Choroid plexus epithelial cell (primary cell): Measurements from ENCODE around the gene CRISP3.

Source experiments
- DNase-seq: peaks from one replicate; pipeline ENCODE4 v3.0.0-alpha.2; 2010; ENCODE audit warnings: low read depth
- H3K4me3 ChIP-seq: 2 replicates; pipeline ENCODE4 v1.5.1; 2011; ENCODE audit warnings: low read depth, mild to moderate bottlenecking, control low read depth, low read length, moderate library complexity
- TF ChIP-seq, protein P1 (sequence below): conservative IDR thresholded peaks from 2 replicates; pipeline ENCODE4 v1.5.1; 2011; ENCODE audit warnings: low read depth, mild to moderate bottlenecking, control low read depth, inconsistent platforms, low read length, moderate library complexity

The CRISP3 gene, protein sequence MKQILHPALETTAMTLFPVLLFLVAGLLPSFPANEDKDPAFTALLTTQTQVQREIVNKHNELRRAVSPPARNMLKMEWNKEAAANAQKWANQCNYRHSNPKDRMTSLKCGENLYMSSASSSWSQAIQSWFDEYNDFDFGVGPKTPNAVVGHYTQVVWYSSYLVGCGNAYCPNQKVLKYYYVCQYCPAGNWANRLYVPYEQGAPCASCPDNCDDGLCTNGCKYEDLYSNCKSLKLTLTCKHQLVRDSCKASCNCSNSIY

DNA sequence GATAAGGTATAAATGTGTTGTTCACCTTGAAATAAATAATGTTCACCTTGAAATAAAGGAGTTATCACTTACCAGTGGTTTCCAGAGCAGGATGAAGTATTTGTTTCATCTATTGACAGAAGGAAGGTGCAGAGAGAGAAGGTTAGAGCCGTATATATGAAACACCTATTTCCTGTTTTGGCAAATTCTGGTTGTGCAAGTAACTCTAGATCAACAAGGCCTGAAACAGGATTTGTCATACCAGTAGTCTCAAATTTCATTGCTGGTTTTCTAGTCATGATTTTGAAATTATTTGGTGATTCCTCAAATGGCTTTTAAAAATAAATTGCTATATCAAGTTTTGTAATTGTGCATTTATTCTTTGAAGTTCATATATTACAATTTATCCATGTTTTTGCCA lies at the start of gene CRISP3:
TSS of gene CRISP3 (minus strand) at position 130 of the 400 bp plus-strand sequence. CDS start at position 109, 21 bp downstream.
- TF ChIP-seq, protein P1, sequence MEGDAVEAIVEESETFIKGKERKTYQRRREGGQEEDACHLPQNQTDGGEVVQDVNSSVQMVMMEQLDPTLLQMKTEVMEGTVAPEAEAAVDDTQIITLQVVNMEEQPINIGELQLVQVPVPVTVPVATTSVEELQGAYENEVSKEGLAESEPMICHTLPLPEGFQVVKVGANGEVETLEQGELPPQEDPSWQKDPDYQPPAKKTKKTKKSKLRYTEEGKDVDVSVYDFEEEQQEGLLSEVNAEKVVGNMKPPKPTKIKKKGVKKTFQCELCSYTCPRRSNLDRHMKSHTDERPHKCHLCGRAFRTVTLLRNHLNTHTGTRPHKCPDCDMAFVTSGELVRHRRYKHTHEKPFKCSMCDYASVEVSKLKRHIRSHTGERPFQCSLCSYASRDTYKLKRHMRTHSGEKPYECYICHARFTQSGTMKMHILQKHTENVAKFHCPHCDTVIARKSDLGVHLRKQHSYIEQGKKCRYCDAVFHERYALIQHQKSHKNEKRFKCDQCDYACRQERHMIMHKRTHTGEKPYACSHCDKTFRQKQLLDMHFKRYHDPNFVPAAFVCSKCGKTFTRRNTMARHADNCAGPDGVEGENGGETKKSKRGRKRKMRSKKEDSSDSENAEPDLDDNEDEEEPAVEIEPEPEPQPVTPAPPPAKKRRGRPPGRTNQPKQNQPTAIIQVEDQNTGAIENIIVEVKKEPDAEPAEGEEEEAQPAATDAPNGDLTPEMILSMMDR = no peak
- no peak for DNase-seq
- no peak within 1 kb of the TSS for H3K4me3 ChIP-seq

DNA sequence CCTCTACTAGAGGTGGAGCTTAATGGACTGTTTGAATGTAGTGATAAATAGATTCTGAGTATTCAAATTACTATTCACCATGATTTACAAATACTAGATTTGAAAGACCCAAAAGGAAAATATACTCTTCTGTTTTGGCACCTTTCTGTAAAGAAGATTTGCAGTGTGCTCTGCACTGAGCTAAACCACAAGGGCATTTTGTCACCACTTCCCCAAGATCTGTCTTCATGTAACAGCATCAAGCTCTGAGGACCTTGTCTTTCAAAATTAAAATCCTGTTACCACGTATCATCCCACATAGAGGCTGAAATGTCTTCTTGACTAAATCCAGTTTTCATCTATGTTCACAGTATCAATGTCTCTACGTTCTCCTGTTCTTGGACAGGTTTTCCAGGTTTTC lies 46.2 kb upstream of the CRISP3 start:
- TF ChIP-seq, protein P1 = no peak
- DNase-seq = no peak
- no peak overlapping the region for H3K4me3 ChIP-seq

DNA sequence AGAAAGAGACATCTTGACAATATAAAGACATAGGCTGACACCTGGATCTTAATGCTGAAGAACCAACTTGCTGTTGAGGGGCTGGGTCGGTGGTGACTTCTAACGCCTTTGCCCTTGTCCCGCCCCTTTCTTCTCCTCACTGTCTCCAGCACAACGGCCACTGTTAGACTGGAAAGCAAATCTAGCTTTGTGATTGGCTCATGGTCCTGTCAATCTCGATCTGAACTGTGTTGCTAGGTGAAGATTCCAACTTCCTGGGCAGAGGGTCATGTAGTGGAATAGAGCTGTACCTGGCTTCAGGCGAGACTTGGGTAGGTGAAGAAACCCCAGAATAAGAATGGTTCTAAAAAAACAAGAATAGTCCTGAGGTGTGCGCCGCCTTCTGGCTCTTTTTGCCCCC lies 43.0 kb upstream of the CRISP3 start, which contains the start of gene PGK2:
TSS of gene PGK2 (minus strand) at position 110 of the 400 bp plus-strand sequence. CDS start at position 12, 98 bp downstream.
- TF ChIP-seq, protein P1 = no peak

DNA sequence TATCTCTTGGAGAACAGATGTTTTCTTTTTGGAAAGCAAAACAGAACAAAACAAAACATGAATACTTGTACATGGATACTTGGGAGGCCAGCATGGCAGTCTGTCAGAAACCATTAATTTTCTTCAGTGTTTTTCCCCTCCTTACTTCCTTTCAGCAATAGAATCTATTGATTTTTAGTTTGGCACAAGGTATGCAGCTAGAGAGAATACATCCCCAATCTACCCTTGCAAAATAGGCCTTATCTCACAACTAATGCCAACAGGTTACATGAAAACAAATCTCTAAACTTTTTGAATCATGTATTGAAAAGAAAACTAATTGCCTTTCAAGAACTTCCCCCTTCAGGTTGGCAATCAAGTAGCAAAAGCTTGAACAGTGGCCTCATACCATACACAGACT lies 40.1 kb upstream of the CRISP3 start:
- no peak for DNase-seq
- H3K4me3 ChIP-seq = no peak overlapping the region
- TF ChIP-seq, protein P1 = no peak

More for the DNA sequence above, 43.0 kb upstream of the CRISP3 start, which contains the start of gene PGK2:
- no peak for DNase-seq
- H3K4me3 ChIP-seq = no peak within 1 kb of the TSS

DNA sequence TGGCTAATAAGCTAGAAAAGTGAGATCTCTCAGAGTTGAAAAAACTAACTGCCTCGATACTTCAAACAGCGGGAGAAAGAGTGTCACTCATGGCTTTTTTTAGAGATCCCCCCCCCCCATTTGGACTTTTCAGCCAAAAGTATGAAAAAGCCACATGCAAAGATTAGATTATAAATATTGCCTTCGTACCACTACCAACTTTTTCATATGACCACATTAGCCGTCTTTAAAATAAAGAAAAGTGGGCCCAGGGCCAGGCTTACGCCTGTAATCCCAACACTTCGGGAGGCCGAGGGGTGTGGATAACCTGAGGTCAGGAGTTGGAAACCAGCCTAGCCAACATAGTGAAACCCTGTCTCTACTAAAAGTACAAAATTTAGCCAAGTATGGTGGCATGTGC lies 38.5 kb upstream of the CRISP3 start:
- DNase-seq = no peak
- no peak overlapping the region for H3K4me3 ChIP-seq
- TF ChIP-seq, protein P1 = no peak

DNA sequence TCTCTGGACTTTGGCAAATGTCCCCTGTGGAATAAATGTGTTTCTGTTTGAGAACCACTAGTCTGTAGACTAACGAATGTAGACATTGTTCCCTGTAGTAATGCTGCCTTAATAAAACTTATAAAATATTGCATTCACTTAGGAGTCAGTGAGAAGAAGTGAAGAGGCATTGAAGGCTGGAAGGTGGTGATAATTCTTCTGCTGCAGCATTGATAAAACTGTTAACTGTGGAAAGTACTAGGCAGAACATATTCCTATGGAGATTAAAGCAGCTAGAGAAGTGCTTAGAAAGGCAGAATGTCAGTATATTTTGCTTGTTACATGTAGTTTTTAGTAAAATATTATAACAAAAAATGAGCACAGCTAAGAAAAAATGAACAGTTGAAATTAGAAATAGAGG lies 38.1 kb upstream of the CRISP3 start:
- no peak for DNase-seq
- TF ChIP-seq, protein P1 = no peak

DNA sequence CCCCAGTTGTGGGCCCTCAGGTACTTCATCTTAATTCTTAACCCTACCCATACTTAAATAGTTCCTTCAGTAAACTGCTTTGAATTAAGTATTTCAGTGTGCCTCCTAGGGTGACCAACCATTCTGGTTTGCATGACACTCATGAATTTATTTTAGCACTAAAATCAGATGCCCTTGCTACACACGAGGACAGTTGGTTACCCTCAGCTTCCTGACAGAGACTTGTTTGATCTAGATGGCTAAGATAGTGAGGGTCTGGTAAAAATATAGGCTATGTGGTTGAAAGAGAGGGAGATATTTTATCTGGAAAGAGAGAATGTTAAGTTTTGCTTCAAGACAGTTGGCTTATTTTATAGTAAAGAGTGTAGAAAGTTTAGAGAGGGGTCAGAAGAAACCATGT lies 32.3 kb upstream of the CRISP3 start:
- TF ChIP-seq, protein P1 = no peak
- H3K4me3 ChIP-seq = no peak overlapping the region
- no peak for DNase-seq

More for the DNA sequence above, 38.1 kb upstream of the CRISP3 start:
- no peak overlapping the region for H3K4me3 ChIP-seq
